Thyroid gland (tissue), 4 donors: ENCODE data around the gene PMP22. TPM values are rescaled to one million over a fixed set of nuclear protein-coding genes. Genes with fewer than 3 reads are reported as not detected.

Experiments
- DNase-seq, 2 donors: peaks; one replicate each; pipeline ENCODE4 v3.0.0-alpha.2; 2019
- H3K27ac ChIP-seq, 3 donors: fragments of 200-600 bp; sonication (generic); 1 replicate in 2 of 3; 2 replicates in 1 of 3; pipeline ENCODE4 v1.5.1; 2016 to 2019; ENCODE audit warnings: mild to moderate bottlenecking in 1 of 3, moderate library complexity in 1 of 3
- H3K27me3 ChIP-seq: fragments of 200-600 bp; sonication (generic); one replicate; pipeline ENCODE4 v1.5.1; 2019
- H3K36me3 ChIP-seq, 2 donors: fragments of 200-600 bp; sonication (generic); one replicate each; pipeline ENCODE4 v1.5.1; 2016 to 2019
- H3K4me1 ChIP-seq, 2 donors: fragments of 200-600 bp; sonication (generic); one replicate each; pipeline ENCODE4 v1.5.1; 2017 to 2019
- H3K4me3 ChIP-seq, 3 donors: fragments of 200-600 bp; sonication (generic); replicated peaks in 1 of 3; 1 replicate in 2 of 3; 2 replicates in 1 of 3; pipeline ENCODE4 v1.5.1; 2016; ENCODE audit warnings: mild to moderate bottlenecking in 1 of 3
- H3K9me3 ChIP-seq: fragments of 200-600 bp; sonication (generic); one replicate; pipeline ENCODE4 v1.5.1; 2017
- POLR2A ChIP-seq, 2 donors: fragments of 450-650 bp; IDR thresholded peaks; one replicate each; pipeline ENCODE4 v1.6.1; 2017; ENCODE audit warnings: antibody characterized with exemption in 2 of 2, mild to moderate bottlenecking in 2 of 2, moderate library complexity in 1 of 2
- WGBS, 2 donors: methylation state at CpG; one replicate each; pipeline ENCODE4 v1.1.5; 2017; 5-methylcytosine and 5-hydroxymethylcytosine counted together
- intact Hi-C: fragments of 100-400 bp; cut with DNase I; formaldehyde crosslinking; loops from one replicate; pipeline ENCODE4 v1.15.1; 2023
- total RNA-seq, 4 donors: library from RNA; depleted of rRNA; stranded (reverse); fragments of >200 nt; gene quantifications; one replicate each; pipeline ENCODE4 v1.2.3, GENCODE V29; 2016
- TF ChIP-seq, protein P1 (sequence below), 6 experiments: fragments of 200-600 bp in 3 of 6; fragments of 450-650 bp in 3 of 6; sonication (generic) in 3 of 6; IDR thresholded peaks; one replicate each; pipeline ENCODE4 v1.5.1; 2016 to 2019; ENCODE audit warnings: antibody characterized with exemption in 6 of 6, mild to moderate bottlenecking in 2 of 6, inconsistent platforms in 1 of 6, moderate library complexity in 1 of 6

PMP22 gene
- total RNA-seq, 4 donors from 2014 or later = 61.0 to 254 (median 109) TPM

GRCh38 chr17:15266325-15267125 is 1.4 kb upstream of the PMP22 start:
- intact Hi-C loops = loop anchor here (5.0 kb wide), 1 partner anchor 81 kb away; no protein-coding TSS in a partner anchor
- no peak for TF ChIP-seq POLR2A (IDR thresholded peaks at IDR 0.05)
- TF ChIP-seq, protein P1, sequence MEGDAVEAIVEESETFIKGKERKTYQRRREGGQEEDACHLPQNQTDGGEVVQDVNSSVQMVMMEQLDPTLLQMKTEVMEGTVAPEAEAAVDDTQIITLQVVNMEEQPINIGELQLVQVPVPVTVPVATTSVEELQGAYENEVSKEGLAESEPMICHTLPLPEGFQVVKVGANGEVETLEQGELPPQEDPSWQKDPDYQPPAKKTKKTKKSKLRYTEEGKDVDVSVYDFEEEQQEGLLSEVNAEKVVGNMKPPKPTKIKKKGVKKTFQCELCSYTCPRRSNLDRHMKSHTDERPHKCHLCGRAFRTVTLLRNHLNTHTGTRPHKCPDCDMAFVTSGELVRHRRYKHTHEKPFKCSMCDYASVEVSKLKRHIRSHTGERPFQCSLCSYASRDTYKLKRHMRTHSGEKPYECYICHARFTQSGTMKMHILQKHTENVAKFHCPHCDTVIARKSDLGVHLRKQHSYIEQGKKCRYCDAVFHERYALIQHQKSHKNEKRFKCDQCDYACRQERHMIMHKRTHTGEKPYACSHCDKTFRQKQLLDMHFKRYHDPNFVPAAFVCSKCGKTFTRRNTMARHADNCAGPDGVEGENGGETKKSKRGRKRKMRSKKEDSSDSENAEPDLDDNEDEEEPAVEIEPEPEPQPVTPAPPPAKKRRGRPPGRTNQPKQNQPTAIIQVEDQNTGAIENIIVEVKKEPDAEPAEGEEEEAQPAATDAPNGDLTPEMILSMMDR (IDR thresholded peaks at IDR 0.05) = no peak
- Histone ChIP-seq H3K4me3 (no peak overlapping the region), H3K4me1 (peaks cover 22 to 34% of the 10 kb centered on the region in 2 donors), H3K9me3 (no peaks in the 10 kb centered on the region), H3K27ac (no peak overlapping the region), H3K27me3 (no peaks in the 10 kb centered on the region), H3K36me3 (no peaks in the 10 kb centered on the region)
- WGBS, 2 donors = 87 to 93% methylated on average over 13 of the region's 13 CpGs
- DNase-seq = no peak

GRCh38 chr17:15264542-15264941 is 584 bp downstream of the PMP22 start:
- WGBS, 2 donors = 43 to 52% methylated on average over 2 of the region's 2 CpGs
- TF ChIP-seq POLR2A (IDR thresholded peaks at IDR 0.05) = peak in 1 of 2 donors; percentile 30
- TF ChIP-seq, protein P1 (IDR thresholded peaks at IDR 0.05) = no peak
- Histone ChIP-seq H3K27ac (peak overlapping the region; percentile 92 to 99 (median 95)), H3K36me3 (peaks cover 0 to under 1% of the 10 kb centered on the region in 2 donors), H3K27me3 (no peaks in the 10 kb centered on the region), H3K4me1 (peaks cover 29 to 40% of the 10 kb centered on the region in 2 donors), H3K9me3 (no peaks in the 10 kb centered on the region), H3K4me3 (no peak overlapping the region)
- peak; percentile 91 to 95 for DNase-seq
- intact Hi-C loops = no loop called here

DNA sequence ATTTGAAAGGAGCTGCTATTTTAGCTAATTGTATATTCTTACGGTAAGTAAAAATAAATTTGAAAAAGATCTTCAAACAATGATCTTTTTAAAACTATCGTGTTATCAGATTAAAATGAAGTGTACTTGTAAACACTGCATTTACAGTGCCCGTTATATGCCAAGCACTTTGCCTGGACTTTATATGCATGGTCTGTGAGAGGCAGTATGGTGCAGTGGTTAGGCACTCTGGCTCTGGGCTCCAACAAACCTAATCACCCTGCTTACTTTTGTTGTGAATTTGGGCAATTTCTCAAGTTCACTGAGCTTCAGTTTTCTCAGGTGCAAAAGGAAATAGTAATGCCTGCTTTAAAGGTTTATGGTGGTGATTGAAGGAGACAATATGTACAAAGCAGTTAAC is 1.4 kb downstream of the PMP22 start:
- H3K27ac ChIP-seq = peak overlapping the region; percentile 92 to 99 (median 95)
- 49 to 61% methylated on average over 3 of the region's 3 CpGs for WGBS, 2 donors
- TF ChIP-seq, protein P1 (IDR thresholded peaks at IDR 0.05) = no peak
- no peak for TF ChIP-seq POLR2A (IDR thresholded peaks at IDR 0.05)
- intact Hi-C loops = no loop called here
- DNase-seq = no peak
- peak overlapping the region in 1 of 3 donors; percentile 76 for H3K4me3 ChIP-seq
- H3K27me3 ChIP-seq = no peaks in the 10 kb centered on the region
- H3K4me1 ChIP-seq = peaks cover 38 to 49% of the 10 kb centered on the region in 2 donors
- peaks cover 5 to 8% of the 10 kb centered on the region in 2 donors for H3K36me3 ChIP-seq
- no peaks in the 10 kb centered on the region for H3K9me3 ChIP-seq

- peak; percentile 86 to 92 for DNase-seq
- intact Hi-C loops = no loop called here
- Histone ChIP-seq H3K9me3 (no peaks in the 10 kb centered on the region), H3K4me3 (peak overlapping the region; percentile 2 to 76 (median 14)), H3K27ac (peak overlapping the region; percentile 92 to 99 (median 95)), H3K4me1 (peaks cover 43 to 49% of the 10 kb centered on the region in 2 donors), H3K27me3 (no peaks in the 10 kb centered on the region), H3K36me3 (peaks cover 8 to 13% of the 10 kb centered on the region in 2 donors)
- peak in 1 of 2 donors; percentile 55 for TF ChIP-seq POLR2A (IDR thresholded peaks at IDR 0.05)
- TF ChIP-seq, protein P1 (IDR thresholded peaks at IDR 0.05) = peak in 1 of 6 experiments; percentile 3
- WGBS, 2 donors = 2 to 3% methylated on average over 17 of the region's 17 CpGs
Measured at GRCh38 chr17:15263206-15263579, 1.9 kb downstream of the PMP22 start.
